GM19438 (cell line): Measurements from ENCODE around the gene SPATA13.

ENCODE experiments used
- ATAC-seq: cut with Tn5 transposase; IDR thresholded peaks from one replicate; pipeline ENCODE4 v1.9.1; 2021; ENCODE audit warnings: low read depth; ENCODE audit not compliant: unreplicated experiment

SPATA13 gene

DNA sequence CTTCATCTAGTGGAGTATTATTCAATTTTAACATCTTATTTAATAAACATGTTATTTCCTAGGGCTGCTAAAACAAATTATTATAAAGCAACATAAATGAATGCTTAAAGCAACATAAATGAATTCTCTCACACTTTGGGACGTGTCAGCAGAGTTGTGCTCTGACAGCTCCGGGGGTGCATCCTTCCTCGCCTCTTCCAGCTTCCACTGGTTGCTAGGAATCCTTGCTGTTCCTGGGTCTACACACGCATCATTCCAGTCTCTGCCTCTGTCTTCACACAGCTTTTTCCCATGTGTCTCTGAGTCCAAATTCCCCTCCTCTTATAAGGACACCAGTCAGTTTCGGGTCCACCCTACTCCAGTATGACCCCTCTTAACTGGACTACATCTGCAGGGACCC lies 21.6 kb upstream of the SPATA13 start:
- no peak for ATAC-seq

DNA sequence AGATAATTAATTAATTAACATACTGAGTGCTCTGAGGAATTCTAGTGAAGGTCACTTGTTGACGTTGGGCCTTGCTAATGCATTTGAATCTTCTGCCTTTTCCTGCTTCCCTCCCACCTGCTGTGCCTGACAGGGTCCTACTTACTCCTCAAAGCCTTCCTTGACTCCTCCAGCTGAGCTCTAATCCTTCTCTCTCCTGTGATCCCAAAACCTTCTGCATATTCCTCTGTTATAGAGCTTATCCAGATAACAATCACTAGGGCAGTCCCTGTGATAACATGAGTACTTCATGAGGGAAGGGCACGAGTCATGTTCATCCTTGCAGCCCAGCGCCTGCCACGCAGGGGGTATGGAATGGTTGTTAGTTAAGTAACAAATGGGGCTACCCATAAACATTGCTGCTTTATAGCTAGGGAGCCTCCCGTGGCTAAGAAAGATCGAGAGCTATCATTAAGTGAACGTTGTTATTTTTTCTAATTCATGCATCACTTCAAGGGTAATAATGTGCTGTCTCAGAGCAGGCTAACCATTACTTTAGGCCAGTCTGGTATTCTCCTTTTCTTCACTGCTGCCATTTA lies 19.1 kb upstream of the SPATA13 start:
- ATAC-seq = no peak

DNA sequence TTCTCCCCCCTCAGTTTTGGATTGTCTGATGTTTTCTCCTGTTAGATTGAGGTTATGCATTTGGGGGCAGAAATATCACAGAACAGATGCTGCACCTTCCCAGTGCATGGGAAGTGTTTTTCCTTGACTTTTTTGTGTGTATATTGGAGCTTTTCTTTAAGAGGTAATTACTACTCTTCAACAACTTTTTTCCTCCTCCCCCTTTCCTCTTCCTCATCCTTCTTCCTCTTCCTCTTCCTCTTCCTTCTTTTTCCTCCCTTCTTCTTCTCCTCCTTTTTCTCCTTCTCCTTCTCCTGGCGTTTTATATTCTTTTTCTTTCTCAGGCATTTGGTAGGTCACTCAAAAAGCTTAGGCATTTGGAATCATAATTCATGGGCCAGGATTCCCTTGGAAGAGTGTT lies 18.1 kb upstream of the SPATA13 start:
- no peak for ATAC-seq

DNA sequence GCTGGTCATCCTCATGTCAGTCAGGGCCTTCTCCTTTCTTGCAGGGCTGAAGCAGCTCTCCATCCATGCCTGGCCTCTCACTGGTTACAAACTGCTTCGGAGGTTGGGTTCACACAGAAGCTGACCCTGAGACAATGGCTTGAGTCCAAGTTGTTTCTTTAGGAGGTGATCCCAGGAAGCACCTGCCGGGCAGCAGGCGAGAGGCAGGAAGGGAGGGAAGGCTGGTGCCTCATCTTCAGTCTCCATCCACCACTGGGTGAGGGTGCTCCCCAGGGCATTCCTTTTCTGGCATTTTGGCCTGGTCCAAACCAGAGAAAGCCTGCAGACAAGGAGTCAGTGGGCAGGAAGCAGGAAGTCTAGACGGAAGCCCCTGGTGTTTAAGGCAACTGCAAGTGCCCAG lies 17.6 kb upstream of the SPATA13 start:
- no peak for ATAC-seq

DNA sequence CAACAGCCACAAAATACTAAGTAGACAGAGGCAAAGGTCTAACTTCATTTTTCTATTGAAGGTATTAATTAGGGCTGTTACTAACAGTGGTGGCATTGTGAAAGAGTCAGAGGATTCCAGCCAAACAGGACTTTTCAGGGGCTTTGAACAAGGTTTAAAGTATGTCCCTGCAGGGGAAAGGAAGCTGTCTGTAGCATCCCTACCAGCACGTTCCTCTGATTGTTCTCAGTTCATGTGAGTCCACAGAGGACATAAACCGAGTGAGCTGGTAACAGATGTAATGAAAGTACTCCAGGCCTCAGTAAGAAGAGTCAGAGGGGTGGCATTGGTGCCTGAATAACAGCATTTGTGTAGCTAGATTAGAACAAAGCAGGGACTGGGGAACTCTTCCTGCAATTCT lies 15.3 kb upstream of the SPATA13 start:
- ATAC-seq = no peak

DNA sequence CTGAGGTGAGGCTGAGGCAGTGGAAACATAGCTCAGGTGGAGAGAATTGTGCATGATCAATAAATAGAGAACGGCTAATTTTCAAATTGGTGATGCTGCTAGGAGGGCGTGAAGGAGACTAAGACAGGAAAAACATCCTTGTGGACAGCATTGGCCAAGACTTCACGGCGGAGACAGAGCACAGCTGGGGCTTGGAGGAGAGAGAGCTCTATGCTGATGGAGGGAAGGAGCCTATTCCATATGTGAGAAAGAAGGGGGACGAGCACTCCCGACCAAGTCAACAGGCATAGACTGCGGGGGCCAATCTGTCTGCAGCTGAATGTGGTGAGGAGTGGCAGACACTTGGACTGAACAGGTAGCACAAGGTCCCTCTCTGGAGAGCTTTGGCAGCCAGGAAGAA lies 14.8 kb upstream of the SPATA13 start:
- ATAC-seq = no peak

DNA sequence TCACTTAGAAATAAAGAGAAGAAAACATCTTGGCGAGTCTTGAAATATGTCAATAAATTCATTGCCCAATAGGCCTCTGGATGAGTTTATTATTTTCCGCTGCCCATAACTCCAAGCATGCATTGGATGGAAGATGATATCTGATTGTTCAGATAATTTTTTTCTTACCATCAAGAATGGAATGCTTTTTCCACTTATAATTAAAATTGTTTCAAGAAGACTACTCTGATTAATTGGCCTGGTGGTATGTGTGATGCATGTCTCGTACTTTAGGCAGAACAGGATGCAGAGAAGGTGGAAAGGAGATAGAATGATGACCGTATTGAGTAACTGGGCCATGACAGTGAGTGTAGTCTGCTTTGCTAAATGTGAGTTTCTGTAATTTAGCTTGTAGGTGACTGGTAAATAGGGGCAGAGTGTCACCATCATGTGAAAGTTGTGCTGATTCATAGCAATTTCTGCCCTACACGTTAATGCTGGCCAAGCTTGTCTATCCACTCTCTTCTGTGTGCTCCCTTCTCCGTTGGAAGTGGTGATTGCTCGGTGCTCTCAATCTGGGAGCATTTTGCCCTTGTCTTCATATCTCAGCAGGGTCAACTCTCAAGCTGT lies 13.5 kb upstream of the SPATA13 start:
- no peak for ATAC-seq

DNA sequence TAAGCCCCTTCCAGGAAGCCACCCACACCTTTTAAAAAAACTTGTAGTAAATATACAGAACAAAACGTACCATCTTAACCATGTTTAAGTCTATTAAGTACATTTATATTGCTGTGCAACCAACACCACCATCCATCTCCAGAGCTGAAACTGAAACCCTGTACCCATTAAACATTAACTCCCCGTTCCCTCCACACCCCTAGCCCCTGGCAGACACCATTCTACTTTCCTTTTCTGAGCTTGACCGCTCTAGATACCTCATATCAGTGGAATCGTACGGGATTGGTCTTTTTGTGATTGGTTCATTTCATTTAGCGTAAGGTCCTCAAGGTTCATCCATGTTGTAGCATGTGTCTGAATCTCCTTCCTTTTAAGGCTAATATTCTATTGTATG lies 13.0 kb upstream of the SPATA13 start:
- peak; percentile 98 for ATAC-seq

DNA sequence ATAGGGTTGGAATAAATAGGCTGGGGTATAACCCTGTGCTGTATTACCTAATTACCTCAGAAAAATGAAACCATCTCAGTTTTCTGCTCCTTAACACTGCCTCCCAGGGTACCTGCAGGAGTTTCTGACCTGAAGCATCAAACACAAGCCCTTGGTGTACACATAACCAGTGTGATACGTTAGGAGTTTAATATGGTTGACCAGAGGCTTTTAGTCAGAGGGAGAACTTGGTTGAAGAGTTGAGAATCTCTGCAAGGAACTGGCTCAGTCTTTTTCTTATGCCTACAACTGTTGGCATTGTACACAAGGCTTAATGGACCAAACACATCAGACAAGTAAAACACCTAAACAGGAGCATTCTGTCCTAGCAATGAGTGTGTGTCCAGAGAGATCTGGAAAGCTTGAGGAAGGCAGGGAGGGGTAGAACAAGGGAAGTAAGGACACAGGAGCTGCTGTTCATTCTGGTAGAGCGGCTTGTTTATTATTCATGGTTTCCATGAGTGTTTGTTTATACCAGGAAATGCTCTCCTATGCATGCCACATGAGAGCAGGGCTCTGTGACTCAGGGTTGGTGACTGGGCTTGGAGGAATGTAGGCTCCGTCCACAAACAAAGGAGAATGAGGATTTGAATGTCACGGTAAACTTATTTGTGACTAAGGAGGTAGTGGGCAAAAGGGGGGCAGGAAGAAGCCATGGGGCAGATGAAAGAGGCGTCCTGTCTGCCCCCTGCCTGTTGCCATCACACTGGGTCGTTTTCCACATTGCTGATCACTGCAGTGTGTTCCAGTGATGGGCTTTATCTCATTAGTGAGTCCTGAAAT lies 11.9 kb upstream of the SPATA13 start:
- no peak for ATAC-seq

DNA sequence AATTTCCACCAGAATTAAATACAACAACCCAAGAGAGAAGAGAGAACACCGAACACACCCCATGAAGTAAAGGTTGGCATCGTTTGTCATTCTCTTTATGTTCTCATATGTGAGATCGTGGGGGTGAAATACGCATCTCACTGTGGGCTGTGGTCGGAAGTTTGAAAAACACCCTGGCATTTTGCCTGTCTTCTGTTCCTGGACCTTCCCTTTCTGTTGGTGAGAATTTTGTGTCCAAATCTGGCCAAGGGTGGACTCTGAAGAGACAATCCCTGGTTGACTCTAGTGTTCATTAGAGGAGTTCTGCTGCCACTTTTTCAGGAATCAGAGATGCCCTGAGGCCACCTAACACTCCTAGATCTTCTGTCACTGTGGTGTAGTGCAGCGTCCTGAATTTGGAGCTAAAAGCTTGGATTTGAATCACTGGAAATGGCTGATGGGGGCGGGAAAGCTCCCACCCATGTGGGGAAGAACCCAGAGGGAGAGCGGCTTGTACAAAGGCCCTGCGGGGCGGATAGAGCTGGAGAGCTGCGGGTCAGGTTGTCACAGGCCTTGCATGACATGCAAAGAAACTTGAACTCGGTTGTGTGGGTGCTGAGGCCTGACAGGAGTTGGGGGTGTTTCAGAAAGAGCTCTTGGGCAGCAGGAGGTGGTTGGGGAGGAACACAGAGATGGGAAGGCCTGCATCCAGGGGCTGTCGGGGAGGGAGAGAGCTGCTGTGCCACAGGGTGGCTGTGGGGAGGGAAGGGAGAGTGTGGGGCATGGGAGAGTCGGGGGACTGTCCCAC lies 11.1 kb upstream of the SPATA13 start:
- no peak for ATAC-seq

DNA sequence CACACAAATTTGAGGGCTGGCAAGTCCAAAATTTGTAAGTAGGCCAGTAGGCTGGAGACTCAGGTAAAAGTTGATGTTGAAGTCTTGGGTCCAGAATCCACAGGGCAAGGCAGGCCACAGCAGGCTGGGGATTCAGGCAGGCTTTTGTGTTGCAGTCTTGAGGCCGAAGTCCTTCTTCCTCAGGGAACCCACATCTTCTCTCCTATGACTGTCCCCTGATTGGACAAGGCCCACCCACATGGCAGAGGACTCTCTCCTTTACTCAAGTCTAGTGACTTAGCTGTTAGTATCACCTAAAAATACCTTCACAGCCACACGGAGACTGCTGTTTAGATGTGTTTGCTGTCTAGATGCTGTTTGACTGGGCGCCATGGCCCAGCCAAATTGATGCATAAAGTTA lies 9.9 kb upstream of the SPATA13 start:
- no peak for ATAC-seq

DNA sequence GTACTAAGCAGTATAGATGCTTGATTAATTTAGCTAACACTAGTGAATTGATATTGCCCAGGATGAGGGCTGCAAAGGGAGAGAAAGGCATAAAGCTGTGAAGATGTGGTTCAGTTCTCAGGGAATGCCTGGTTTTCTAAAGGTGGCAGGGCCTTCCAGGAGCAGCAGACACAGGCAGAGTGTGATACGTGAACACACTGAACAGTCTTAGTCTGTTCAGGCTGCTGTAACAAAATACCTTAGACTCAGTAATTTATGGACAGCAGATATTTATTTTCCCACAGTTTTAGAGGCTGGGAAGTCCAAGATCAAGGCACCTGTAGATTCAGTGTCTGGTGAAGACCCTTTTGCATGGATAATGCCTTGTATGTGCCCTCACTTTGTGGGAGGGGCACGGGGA lies 8.7 kb upstream of the SPATA13 start:
- ATAC-seq = no peak

DNA sequence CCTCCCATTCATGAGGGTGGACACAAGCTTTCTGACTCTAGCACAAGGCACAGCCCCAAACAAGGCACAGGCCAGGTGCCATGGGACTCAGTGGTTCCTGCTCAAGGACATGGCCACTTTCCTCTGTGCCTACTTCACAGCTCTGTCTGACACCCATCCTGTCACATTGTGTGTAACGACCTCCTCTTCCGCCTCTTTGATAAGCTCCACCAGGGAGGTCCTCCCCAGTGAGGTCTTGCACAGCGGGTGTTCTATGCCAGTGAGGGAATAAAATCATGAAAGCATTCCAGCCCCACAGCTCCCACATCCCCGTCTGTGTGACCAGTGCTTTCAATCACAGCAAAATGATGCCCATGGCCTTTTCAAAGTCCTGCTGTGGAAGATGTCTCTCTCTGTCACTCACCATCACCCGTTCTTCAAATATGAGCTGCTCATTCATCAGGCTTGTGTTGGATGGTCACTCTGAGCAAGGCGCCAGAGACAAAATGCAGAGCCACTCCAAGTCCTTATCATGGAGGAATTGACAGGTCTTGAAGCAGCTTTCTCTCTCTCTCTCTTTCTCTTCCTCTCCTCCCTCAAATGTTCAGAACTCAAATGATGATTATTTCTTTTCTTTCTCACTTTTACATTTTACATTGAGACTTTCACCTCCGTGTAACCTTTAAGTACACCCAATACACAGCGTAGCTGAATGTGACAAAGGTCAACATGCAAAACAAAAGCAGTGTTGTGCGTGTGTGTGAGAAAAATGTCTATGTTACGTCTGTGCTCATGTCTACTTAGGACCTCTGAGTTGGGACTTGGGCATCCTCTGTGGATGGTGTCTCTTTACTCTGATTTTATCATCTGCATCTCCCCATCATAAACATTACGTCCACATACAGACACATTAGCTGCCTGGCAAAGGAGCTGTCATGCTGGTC lies 8.0 kb upstream of the SPATA13 start:
- no peak for ATAC-seq

DNA sequence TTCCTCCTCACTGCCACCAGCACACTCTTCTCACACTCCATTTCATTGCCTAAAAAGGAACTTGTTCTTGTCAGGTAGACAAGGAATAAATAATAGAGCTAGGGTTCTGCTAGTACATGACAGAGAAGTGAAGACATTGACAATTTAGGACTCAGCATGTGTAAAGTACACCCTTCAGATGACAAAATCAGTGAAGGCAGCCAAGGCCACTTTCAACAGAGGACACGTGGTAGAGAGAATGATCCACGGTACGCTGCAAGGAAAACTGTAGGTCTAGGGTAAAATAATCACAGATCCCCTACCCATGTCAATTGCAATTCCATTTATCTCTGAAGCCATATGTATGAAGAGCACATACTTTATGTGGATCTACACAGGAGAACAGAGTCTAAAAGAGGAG lies 7.2 kb upstream of the SPATA13 start:
- no peak for ATAC-seq

DNA sequence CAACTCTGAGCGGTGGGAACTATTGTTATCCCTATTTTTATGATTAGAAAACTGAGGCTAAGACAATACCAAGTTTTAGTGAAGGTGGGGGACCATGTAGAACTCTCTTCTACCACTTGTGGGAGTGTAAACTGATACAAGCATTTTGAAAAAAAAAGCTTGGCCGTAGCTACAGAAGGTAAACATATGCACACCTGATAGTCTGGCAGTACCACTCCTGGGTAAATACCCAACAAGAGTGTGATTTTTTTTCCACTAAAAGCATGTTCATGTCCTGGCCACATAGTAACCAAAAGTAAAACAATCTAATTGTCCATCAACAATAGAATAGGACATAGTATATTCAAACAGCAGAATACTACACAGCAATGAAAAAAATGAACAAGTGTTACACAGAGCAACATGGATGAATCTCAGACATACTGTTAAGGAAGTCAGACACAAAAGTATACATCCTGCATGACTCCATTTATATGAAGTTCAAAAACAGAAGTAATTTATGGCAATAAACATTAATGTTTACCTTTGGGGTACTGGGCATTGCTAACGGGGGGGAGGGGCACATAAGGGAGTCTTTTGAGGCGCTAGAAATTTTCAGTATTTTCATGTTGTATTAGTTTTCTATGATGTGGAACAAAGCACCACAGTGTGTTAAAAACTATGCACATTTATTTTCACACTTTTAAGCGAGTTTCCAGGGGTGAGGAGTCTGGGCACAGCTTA lies 6.4 kb upstream of the SPATA13 start:
- ATAC-seq = no peak

DNA sequence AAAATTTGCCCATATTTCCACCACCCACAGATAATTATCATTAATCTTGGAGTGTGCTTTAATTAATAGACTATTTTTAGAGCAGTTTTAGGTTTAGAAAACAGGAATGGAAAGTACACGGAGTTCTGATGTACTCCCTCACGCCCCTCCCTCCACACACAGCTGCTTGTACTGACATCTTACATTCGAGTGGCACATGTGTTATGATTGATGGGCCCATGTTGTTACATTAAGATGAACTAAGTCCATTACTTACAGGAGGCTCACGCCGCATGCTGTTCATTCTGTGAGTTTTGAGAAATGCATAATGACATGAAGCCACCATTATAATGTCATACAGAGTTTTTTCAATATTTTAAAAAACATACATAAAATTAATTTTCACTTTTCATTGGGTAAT lies 1.2 kb upstream of the SPATA13 start:
- no peak for ATAC-seq

DNA sequence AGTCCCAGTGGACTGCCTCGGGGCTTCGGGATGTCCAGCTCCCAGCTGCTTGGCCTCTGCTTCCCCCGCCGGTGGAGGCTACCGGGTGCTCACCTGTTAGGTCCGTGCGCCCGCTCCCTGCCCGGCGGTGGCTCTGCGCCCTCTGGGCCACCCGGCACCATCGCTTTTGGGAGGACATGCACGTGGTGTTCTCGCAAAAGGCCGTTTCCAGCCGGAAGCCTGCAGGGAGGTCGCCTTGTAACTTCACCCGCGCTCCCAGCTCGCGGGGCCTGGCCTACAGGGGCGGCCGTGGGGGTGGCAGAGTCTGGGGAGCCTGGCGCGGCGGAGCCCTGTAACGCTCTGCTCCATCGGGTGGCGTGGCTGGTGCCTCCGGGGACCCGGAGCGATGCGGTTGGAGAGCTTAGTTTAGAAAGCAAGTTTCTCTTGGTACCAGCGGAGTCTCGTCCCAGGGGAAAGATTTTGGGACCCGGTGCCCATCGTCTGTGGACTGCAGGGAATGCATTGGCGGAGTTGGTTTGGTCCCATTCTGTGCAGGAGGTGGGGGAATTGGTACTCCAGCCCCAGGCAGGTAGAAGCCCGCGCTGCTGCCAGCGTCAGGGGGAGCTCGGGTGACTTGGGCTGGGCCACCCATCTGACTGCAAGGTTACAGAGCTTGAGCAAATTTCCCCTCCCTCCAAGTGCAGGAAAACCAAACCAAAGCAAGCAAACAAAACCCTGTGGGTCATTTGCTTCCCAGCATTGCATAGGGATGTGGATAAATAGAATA lies 673 bp downstream of the SPATA13 start:
- ATAC-seq = peak; percentile 50

DNA sequence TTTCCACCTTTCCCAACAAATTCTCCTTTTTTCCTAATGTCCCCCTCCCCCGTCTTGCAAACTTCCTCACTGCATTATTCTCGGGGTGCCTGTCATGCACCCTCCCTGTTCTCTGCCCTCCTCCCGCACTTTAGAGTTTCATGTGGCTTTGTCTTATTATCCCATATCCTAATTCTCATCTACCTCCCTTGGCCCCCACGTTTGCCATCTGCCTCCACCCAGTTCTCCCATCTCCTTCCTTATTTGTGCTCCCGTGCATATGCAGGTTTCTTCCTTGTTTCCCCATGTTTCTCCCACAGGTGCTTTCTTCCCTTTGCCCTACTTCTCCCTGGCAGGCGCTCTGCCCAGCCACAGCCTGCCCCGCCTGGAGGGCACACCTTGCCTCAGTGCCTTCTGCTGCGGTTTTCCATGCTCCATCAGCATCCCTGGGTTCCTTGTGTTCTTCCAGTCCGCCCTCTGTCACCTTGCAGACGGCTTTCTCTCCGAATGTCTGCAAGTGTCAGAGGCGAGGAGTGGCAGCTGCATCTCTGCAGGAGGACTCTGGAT lies 1.5 kb downstream of the SPATA13 start:
- ATAC-seq = no peak

DNA sequence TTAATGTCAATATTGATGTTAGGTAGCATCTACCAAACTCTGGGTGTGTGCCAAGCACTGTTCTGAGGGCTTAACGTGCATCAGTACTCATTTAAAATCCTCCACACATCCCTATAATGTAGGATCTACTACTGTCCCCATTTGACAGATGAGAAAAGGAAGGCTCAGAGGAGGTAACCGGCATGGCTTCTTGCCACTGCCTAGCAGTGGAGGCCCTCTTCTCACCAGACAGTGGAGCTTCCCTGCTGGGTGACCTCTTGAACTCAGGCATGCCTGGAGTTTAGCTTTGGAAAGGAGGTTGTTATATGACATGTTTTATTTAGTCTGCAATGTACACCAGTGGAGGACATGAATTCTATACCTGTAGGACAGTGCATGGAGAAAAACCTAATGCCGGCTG lies 2.1 kb downstream of the SPATA13 start:
- no peak for ATAC-seq
